ENCODE measurements around the gene CD44. TPM values are rescaled to one million over a fixed set of nuclear protein-coding genes. Genes with fewer than 3 reads are reported as not detected.
"Not testable (repeated sequence)": the region's sequence is repeated elsewhere in the genome, so short reads cannot be mapped to it uniquely, and the experiment has no call there.

CD44 gene
- 100 to 1,000 TPM; 468 to 781 (median 646) TPM for total RNA-seq

- ATAC-seq (peak; percentile 85 to 88), DNase-seq (peak; percentile 85)
- Mint-ChIP-seq H3K4me1 (ENCODE audit: low read depth) (peaks cover 50% of the 10 kb centered on the region), H3K36me3 (ENCODE audit: insufficient read depth) (peaks cover 27% of the 10 kb centered on the region), H3K9me3 (no peaks in the 10 kb centered on the region), H3K4me3 (peak within 1 kb of the TSS; percentile 97), H3K27me3 (ENCODE audit: low read depth) (no peaks in the 10 kb centered on the region)
These were observed at the start of gene CD44 for GRCh38 chr11:35138943-35139721. CD44 (plus strand) TSS chr11:35139171; CDS start chr11:35139304, 133 bp downstream.

- no peaks in the 10 kb centered on the region for H3K9me3 Mint-ChIP-seq
- H3K4me3 Mint-ChIP-seq: no peak overlapping the region
- no peaks in the 10 kb centered on the region for H3K36me3 Mint-ChIP-seq (ENCODE audit: insufficient read depth)
- DNase-seq (no peak), ATAC-seq (no peak)
- no peaks in the 10 kb centered on the region for H3K27me3 Mint-ChIP-seq (ENCODE audit: low read depth)
- H3K4me1 Mint-ChIP-seq (ENCODE audit: low read depth): peaks cover 65% of the 10 kb centered on the region
These were observed 49.3 kb upstream of the CD44 start for GRCh38 chr11:35089666-35090065.

- peaks cover 3% of the 10 kb centered on the region for H3K9me3 Mint-ChIP-seq
- H3K27me3 Mint-ChIP-seq (ENCODE audit: low read depth): no peaks in the 10 kb centered on the region
- DNase-seq (no peak), ATAC-seq (no peak)
- H3K4me3 Mint-ChIP-seq: no peak overlapping the region
- H3K4me1 Mint-ChIP-seq (ENCODE audit: low read depth): peaks cover 65% of the 10 kb centered on the region
- no peaks in the 10 kb centered on the region for H3K36me3 Mint-ChIP-seq (ENCODE audit: insufficient read depth)
These were observed 48.8 kb upstream of the CD44 start for GRCh38 chr11:35090125-35090524.

GRCh38 chr11:35090991-35091390 is 48.0 kb upstream of the CD44 start:
- not testable (repeated sequence) for DNase-seq; ATAC-seq; H3K27me3 Mint-ChIP-seq (ENCODE audit: low read depth); H3K9me3 Mint-ChIP-seq; H3K4me3 Mint-ChIP-seq; H3K36me3 Mint-ChIP-seq (ENCODE audit: insufficient read depth)
- H3K4me1 Mint-ChIP-seq (ENCODE audit: low read depth): peaks cover 65% of the 10 kb centered on the region

DNA sequence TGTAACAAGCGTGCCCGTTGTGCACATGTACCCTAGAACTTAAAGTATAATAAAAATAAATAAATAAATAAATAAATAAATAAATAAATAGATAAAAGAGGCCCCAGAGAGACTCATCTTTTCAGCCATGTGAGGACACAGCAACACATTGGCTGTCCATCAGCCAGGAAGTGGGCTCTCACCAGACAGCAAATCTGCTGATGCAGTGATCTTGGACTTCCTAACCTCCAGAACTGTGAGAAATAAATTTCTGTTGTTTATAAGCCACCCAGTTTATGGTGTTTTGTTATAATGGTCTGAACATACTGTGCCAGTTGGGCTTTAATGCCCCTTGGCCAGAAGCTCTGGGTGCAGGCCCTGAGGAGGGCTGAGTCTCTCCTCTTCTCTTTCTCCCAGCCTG is 42.2 kb upstream of the CD44 start:
- DNase-seq: no peak
- ATAC-seq: no peak
- Mint-ChIP-seq H3K9me3 (peaks cover 3% of the 10 kb centered on the region), H3K4me1 (ENCODE audit: low read depth) (peaks cover 28% of the 10 kb centered on the region), H3K27me3 (ENCODE audit: low read depth) (no peaks in the 10 kb centered on the region), H3K36me3 (ENCODE audit: insufficient read depth) (no peaks in the 10 kb centered on the region), H3K4me3 (no peak overlapping the region)

DNA sequence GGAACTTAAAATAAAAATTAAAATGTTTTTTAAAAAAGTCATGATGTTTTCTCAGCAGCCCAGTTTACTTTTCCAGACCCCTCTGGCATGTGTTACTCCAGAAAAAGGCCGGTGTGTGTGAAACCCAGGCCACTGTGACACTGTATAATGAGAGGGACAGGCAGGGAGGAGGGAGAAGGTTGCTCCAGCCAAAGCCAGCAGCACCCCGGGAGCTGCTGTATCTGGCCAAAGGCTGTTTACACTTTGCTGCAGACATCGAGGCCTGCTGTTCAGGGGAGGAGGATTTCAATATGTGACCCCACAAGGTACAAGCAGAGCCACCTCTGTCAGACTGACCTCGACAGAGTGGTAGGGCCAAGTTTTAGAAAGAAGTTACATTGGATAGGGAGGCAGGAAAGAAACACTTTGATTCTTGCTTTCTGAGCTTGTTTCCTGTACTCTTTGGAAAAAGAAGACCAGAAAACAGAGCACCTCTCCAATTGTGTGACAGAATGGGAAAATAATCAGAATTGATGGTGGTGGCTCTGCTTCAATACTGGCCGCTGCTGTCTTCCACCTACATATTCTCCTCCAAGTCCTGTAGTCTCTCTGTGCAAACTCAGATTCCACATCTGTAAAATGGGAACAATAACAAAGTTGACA is 41.0 kb upstream of the CD44 start:
- DNase-seq (no peak), ATAC-seq (no peak)
- Mint-ChIP-seq H3K4me3 (no peak overlapping the region), H3K9me3 (peaks cover 3% of the 10 kb centered on the region), H3K27me3 (ENCODE audit: low read depth) (no peaks in the 10 kb centered on the region), H3K36me3 (ENCODE audit: insufficient read depth) (no peaks in the 10 kb centered on the region), H3K4me1 (ENCODE audit: low read depth) (peaks cover 24% of the 10 kb centered on the region)

DNA sequence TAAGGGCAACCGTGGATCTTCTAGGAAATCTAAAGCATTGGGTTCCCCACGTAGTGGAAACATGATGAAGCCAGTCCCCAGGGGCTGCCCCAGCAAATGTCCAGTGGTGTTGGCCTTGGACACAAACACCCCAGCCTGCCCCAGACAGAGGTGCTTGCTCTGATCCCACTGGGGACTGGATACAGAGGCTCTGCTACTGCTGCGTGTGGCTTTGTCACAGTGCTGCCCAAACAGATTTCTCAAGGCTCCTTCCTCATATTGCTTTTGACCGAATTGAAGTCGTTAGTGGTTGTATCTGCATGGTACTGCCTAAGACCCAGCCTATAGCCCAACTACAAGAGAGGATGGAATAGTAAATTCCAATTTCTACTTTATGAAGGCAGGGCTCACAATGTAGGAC is 40.1 kb upstream of the CD44 start:
- H3K27me3 Mint-ChIP-seq (ENCODE audit: low read depth): no peaks in the 10 kb centered on the region
- DNase-seq (no peak), ATAC-seq (no peak)
- peaks cover 24% of the 10 kb centered on the region for H3K4me1 Mint-ChIP-seq (ENCODE audit: low read depth)
- H3K4me3 Mint-ChIP-seq: no peak overlapping the region
- H3K36me3 Mint-ChIP-seq (ENCODE audit: insufficient read depth): no peaks in the 10 kb centered on the region
- H3K9me3 Mint-ChIP-seq: peaks cover 3% of the 10 kb centered on the region

- no peak for DNase-seq
- Mint-ChIP-seq H3K27me3 (ENCODE audit: low read depth) (no peaks in the 10 kb centered on the region), H3K9me3 (peaks cover 3% of the 10 kb centered on the region), H3K36me3 (ENCODE audit: insufficient read depth) (no peaks in the 10 kb centered on the region), H3K4me1 (ENCODE audit: low read depth) (peaks cover 24% of the 10 kb centered on the region), H3K4me3 (no peak overlapping the region)
- no peak for ATAC-seq
These were observed 39.5 kb upstream of the CD44 start for GRCh38 chr11:35099278-35100012.

DNA sequence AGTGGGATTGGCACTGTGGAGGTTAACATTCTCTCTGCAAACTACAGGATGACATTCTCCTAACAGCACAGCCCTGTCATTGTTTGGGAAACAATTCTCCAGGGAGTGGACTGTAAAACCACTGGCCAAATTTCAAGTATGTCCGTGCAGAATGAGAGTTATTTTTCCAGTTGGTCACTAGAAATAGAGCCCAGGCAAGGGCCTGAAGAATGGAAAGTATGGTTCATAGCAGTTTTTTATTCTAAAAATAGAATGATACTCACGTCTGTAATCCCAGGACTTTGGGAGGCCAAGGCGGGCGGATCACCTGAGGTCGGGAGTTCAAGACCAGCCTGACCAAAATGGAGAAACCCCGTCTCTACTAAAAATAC is 39.0 kb upstream of the CD44 start:
- Mint-ChIP-seq H3K4me3 (no peak overlapping the region), H3K27me3 (ENCODE audit: low read depth) (no peaks in the 10 kb centered on the region), H3K36me3 (ENCODE audit: insufficient read depth) (no peaks in the 10 kb centered on the region), H3K4me1 (ENCODE audit: low read depth) (peaks cover 19% of the 10 kb centered on the region), H3K9me3 (peaks cover under 1% of the 10 kb centered on the region)
- no peak for DNase-seq
- no peak for ATAC-seq

DNA sequence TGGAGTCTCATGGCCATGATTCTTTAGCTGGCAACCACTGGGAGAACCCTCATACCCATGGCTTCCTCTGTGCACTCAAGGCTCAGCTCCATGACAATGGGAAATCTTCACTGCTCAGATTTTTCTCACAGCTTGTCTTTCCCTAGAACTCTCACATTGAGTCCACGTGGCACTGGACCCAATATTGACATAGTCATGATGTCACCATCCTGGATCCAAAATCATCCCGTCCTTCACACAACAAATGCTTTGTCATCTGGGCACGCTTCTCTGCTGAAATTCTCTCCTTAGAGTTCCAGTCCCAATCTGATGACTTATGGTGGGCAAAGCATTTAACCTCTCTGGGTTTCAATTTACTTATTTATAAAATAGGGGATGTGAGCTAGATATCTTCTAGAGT is 37.7 kb upstream of the CD44 start:
- DNase-seq (no peak), ATAC-seq (no peak)
- H3K4me3 Mint-ChIP-seq: no peak overlapping the region
- no peaks in the 10 kb centered on the region for H3K9me3 Mint-ChIP-seq
- H3K27me3 Mint-ChIP-seq (ENCODE audit: low read depth): no peaks in the 10 kb centered on the region
- H3K4me1 Mint-ChIP-seq (ENCODE audit: low read depth): peaks cover 17% of the 10 kb centered on the region
- no peaks in the 10 kb centered on the region for H3K36me3 Mint-ChIP-seq (ENCODE audit: insufficient read depth)

GRCh38 chr11:35102267-35102666 is 36.7 kb upstream of the CD44 start:
- Mint-ChIP-seq H3K36me3 (ENCODE audit: insufficient read depth) (no peaks in the 10 kb centered on the region), H3K4me1 (ENCODE audit: low read depth) (peaks cover 23% of the 10 kb centered on the region), H3K9me3 (no peaks in the 10 kb centered on the region), H3K27me3 (ENCODE audit: low read depth) (no peaks in the 10 kb centered on the region), H3K4me3 (no peak overlapping the region)
- DNase-seq: no peak
- ATAC-seq: no peak

DNA sequence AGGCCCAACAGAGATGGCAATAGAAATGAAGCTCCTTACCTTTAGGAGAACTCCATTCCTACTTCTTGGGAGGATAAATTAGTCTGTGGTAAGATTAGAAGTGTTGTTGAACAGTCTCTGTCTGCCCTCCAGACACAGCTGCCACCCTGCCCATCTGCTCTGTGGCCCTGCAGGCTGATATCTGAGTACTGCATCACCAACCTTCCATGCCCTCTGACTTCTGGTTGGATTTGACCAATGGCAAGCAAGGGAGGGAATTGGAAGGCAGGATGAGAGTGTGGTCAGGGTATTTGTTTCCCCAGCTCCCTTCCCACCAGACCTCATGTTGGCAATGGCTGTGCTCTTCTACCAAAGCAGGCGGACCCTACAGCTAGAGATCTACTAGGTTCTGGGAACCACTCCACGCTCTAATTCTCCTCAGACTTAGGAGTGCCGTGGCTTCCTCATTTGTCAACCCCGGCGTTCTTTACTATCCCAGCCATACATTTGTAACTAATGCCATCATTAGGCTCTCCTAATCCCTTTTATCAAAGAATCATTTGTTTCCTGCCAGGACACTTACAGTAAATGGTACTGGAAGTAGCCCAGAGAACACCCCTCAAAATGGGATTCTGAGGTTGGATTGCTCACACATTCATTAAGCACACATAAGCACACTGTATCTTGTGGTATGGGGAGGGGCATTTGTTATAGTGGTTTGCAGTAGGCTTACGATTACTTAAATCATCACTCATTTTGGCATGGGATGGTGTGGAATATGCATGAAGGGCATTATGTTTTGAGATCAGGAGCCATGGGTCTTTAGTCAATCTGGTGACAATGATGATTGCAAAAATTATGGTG is 35.4 kb upstream of the CD44 start:
- Mint-ChIP-seq H3K36me3 (ENCODE audit: insufficient read depth) (no peaks in the 10 kb centered on the region), H3K27me3 (ENCODE audit: low read depth) (no peaks in the 10 kb centered on the region), H3K4me3 (no peak overlapping the region), H3K4me1 (ENCODE audit: low read depth) (peaks cover 34% of the 10 kb centered on the region), H3K9me3 (no peaks in the 10 kb centered on the region)
- no peak for ATAC-seq
- no peak for DNase-seq

- ATAC-seq (no peak), DNase-seq (no peak)
- H3K9me3 Mint-ChIP-seq: no peaks in the 10 kb centered on the region
- H3K4me3 Mint-ChIP-seq: no peak overlapping the region
- no peaks in the 10 kb centered on the region for H3K27me3 Mint-ChIP-seq (ENCODE audit: low read depth)
- peaks cover 39% of the 10 kb centered on the region for H3K4me1 Mint-ChIP-seq (ENCODE audit: low read depth)
- no peaks in the 10 kb centered on the region for H3K36me3 Mint-ChIP-seq (ENCODE audit: insufficient read depth)
These were observed 34.3 kb upstream of the CD44 start for GRCh38 chr11:35104655-35105054.

Measured in activated T-cell treated with anti-CD3 and anti-CD28 coated beads, Interleukin-2, amount 50 U/mL, for 4 hours (primary cell).